Activated T-cell treated with anti-CD3 and anti-CD28 coated beads for 24 hours (primary cell): Measurements from ENCODE around the gene MAGI1.

Experiments
- DNase-seq: peaks from one replicate; pipeline ENCODE4 v3.0.0-alpha.2; 2020; ENCODE audit warnings: low read depth

Gene MAGI1

DNA sequence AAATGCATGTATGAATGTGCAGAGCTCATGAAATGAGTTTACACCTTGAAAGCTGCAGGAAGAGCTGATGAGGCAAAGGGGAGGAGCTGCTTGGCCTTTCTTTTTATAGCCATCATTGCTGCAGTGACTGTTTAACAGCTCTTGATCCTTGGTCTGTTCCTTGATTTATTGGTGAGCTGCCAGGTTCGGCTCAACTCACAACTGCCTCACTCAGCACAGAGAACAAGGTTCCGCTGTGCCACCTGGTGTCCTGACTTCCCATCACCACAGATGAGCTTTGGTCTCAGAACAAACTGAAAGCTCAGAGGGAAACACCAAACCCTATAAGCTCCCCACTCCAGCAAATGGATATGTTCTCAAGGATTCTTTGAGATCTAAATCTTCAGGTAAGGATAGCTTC is 626.1 kb downstream of the MAGI1 start:
- no peak for DNase-seq

DNA sequence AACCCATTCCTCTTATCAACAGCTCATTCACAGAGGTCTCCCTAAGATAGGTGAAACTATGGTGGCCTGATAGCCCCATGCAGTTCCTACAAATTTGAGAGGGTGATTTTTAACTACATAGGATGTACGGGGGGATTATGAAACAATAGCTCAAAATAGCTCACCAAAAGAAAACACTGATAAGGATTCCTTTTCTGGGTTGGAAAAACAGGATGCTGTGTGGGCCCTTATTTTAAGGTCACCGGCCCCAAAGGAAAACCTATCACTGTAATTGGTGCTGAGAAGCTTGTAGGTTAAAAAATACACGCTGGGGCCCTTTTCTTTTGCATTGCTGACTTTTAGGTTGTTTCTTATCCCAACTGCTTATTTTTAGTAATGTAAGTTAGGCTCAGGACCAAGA is 627.4 kb downstream of the MAGI1 start:
- DNase-seq, result no peak

DNA sequence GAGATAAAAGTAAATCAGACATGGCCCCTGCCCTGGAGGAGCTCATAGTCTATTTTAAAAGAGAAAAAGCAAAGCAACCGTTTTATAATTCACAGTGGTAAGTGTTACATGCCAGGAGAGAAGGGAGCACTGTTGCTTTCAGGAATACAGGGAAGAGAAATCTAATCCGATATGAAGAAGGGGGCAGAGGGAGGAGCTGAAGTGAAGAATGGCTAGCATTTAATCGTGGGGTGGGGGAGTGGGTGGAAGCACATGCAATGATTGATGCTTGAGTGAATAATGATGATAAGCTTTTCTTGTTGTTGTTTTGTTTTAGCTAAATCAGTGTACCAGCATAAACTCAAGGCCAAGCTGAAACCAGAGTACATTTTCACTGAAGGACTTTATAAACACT is 629.5 kb downstream of the MAGI1 start:
- no peak for DNase-seq

DNA sequence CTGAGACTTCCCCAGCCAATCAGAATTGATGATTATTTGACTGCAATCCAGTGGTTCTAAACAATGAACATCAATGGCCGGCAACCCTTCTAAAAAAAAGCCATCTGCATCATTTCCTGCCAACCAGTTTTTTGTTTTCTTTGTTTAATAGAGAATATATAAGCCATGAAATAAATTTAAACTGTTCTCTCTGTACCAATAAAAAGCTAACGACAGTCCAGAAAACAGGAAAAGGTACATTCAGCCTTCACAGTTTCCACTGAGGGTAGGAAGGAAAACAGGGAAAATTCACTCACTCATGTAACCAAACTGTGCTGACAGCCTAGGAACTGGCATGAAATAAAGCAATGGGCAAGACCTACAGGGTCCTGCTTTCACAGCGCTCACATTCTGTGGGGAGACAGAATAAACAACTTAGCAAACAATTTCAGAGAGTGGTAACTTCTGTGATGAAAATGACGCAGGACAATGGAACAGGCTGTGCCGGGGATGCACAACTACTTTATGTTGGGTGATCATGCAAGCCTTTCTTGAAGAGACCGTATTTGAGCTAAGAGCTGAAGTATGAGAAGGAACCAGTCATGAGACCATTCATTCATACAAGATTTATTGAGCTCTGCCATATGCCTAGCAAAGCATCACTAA is 630.1 kb downstream of the MAGI1 start:
- no peak for DNase-seq

DNA sequence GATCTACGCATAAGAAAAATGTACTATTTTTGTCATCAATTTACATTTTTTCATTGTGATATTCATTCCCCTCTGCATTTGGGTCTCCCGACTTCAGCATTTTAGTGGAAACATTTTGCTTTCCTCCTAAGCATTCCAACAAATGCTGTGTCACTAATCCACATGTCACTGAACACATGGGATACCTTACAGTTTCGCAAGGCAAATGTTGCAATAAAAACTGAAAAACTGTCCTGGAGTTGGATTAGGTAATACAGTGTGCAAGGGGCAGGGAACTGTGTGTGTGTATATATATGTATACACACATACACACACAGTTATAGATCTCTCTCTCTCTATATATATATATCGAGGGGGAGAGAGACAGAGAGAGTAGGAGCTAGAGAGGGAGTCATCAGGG is 632.2 kb downstream of the MAGI1 start:
- DNase-seq, result no peak

DNA sequence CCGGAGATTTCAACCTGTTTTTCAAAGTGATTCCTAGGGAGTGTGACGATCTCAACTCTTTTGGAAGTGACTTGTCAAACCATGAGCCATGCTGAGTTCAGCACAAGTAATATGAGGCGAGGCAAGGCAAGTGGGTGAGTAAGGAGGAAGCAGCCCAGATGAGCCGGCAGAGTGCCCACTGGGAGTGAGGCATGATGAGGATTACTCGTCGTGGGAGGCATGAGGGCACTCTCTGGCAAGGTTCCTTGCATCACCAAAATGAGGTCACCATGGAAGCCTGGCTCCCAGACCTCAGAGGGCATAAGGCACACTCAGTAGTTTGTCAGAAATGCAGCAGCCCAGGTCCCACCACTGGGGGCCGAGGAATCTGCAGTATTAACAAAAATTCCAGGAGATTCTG is 636.1 kb downstream of the MAGI1 start:
- no peak for DNase-seq

DNA sequence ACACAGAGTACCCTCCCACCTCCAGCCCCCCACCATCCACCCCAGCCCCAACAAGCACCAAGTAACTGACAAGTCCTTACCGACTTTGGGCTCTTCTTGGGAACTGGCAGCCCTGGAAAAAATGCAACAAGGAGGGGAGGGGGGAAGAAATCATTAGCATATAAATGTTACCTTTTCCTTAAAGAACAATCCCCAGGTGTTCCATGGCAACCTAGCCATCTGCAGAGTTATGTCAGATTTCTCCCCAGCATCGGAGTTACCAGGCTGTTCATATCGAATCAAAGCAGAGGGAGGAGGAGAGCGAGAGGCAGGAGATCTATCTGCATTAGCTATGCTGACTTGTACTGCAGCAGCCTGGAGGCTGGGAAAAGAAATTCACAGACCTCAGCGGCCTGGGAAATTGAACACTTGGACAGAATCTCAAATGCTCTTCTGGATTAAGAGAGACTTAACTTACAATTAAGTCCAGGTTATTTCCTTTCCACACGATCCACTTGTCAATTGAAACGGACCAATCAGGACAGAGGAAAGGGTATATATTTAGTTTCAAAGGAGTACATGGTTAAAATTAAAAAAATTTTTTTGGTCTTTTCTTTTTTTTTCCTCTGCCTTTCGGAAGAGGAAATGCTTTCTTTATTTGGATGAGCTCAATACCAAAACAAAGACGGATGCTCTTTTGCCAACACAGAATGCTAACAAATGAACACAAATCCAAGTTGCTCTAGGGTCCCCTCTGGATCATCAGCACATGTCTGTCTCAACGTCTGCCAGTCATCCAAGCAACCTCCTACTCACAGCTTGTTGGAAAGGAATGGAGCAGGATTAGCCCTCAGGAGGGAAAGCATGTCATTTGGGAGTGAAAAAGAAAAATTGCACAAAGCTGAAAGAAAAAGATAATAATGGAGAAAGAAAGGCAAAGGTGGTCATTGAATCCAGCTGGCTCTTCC is 637.1 kb downstream of the MAGI1 start:
- DNase-seq, result no peak

DNA sequence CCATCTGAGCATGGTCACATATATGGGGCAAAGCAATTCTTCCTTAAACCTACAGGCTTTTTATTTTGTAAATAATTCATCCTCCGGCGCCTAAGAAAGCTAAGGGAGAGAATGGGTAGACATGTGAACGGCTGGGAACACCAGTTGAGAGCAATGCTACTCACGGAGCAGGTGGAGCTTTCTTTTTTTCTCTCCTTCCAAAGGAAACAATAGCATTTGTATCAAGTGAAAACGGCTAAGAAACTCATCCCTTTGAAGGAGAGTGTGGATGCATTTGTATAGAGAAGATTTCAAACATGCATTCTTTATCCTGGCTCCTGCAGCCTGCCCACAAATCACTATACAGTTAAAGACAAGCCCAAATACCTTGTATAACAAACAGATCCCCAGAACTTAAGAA is 637.8 kb downstream of the MAGI1 start:
- DNase-seq, result no peak

DNA sequence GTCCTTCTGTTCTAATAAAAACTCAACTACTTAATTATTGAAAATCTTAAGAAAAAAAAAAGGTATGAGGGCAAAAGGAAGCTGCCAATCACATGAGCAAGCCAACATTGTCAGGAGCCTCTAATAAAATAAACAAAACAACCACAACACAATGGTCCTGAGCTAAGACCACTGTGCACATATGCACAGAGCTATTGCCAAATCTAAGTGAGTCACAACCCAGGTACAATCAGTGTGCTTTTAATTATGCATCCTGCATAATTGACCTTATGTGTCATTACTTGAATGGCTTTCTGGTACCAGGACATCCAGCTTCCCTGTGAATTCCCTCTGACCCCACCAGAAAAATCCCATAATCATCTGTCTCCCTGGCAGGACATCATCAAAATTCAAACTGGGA is 639.8 kb downstream of the MAGI1 start:
- DNase-seq, result no peak

DNA sequence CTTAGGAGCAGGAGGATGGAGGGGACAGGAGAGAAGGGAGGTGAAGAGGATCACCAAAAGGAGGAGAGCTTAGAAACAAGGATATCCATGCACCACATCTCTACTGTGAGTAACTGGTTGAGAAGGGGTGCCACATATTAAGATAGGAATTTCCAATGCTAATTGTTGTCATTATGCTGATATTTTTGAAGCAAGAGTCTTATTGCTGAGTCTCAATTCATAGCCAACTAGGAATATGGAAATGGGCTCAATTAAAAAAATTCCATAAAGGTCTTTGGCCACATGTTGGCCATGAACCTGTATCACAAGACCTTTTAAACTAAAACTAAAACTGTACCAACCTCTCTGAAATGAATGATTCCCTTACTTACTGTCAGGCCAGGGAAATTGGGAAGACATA is 642.6 kb downstream of the MAGI1 start:
- DNase-seq, result no peak

DNA sequence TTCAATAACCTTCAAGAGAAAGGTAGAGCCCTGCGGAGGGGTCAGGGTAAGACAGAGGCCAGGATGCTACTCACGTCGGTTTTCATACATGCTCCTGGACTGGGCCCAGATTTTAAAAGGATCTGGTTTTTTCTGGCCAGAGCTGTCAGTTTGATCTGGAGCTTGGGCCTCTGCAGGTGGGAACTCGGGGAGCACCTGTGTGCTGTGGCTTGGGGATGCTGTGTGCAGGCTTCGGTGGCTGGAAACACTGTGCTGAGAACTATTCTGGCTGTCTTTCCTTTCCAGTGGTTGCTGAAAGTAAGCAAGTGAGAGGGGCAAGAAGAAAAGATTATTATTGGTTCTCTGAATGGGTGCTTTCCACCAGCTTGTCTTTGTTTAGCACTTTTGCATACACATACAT is 647.6 kb downstream of the MAGI1 start:
- DNase-seq, result no peak

DNA sequence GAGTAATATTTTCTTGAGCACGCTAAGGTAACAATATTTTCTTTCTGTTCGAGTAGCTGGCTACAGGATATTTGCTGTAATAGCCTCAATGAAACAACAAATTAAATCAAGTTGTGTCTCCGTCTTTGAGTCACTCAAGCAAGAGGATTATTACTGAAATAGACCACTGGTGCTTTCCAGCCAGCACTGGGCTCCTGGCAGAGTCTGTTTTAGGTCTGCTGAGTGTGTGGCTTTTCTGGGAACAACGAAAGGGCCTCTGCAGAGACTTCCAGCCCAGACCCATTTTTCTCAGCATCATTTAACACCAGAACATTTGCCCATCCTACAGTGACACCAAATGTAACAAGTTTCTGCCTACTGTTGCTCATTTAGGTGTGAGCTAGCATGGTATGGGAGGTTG is 652.9 kb downstream of the MAGI1 start:
- no peak for DNase-seq

DNA sequence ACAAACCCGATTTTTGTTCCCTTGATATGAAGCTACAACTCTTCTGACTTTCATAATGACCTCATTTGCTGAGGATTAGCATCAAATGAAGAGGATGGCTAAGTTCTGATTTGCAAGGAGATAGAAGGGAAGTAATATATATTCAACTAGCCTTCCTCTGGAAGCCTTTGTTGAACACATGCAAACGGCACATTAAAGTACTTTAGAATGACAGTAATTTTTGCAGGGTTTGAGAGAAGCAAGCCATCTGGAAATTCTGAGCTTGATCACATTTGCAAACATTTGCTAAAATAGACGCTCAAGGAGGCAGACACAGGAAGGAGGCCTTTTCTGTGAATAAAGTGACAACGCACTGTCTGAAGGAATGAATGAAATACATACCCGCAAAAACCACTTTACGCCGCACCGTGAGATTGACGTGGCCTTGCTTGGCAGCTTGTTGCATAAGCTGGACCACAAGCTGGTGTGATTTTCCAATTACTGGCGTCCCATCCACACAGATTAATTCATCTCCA is 657.2 kb downstream of the MAGI1 start:
- DNase-seq, result no peak

DNA sequence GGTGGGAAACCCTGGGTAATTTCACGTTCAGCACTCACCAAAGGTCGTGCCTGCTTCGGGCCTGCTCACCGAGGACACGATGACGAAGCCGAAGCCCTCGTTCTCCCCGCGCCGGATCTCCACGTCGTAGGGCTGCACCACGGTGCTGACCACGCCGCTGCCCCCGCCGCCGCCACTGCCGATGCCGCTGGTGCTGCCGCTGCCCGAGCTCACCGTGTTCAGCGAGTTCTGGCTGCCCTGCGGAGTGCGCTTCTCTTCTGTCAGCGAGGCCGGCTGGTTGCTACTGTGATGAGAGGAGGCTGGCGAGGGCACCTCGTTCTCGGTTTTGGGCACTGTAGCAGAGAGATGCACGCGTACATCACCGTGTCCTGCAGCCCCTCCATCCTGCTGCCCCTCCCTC is 659.5 kb downstream of the MAGI1 start:
- DNase-seq, result no peak

DNA sequence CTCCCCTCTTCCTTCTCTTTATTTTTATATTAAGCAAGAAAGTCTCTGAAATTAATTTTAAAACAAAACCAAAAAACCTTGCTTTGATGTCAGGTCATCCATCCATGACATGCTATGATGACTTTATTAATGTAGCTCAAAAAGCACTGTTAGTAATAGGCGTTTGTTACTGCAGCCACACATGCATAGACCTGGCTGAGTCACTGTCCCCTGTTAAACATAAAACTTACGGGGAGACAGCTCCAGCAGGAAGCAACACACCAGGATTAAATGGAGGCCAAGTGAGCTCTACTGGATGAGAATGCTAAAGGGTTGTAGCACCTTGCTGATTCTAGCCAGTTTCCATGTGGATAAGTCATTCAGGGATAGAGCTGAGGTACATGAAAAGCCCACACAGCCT is 661.1 kb downstream of the MAGI1 start:
- DNase-seq, result no peak

DNA sequence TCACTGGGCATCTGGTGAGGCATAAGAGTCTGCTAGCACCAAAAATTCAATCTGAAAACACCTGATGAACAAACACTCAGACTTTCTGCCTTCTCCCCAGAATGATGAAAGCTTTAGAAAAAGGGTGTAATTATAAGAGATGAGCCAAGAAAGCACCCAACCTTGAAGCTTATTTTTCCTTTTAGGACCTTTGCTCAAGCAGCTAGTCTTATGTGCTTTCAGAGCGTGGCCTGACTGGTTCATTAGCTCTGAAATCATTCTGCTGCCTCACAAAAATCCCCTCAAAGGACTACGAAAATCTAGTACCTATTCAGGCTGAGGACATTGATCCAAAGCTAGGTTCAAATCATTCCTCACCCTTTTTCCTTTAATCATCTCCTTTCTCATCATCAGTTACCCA is 662.3 kb downstream of the MAGI1 start:
- DNase-seq, result no peak

DNA sequence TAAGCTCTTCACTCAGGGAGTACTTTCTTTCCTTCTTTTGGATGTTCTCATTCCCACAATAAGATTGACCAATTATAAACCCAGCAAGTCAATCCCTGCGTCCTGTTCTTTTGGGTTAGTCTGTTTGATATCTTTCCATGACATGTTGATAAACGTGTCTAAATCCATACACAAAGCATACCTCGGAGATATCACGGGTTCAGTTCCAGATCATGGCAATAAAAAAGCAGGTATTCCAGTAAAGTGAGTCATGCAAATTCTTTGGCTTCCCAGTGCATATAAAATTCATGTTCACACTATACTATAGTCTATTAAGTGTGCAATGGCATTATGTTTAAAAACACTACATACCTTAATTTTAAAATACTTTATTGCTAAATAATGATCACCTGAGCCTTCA is 667.7 kb downstream of the MAGI1 start:
- no peak for DNase-seq

DNA sequence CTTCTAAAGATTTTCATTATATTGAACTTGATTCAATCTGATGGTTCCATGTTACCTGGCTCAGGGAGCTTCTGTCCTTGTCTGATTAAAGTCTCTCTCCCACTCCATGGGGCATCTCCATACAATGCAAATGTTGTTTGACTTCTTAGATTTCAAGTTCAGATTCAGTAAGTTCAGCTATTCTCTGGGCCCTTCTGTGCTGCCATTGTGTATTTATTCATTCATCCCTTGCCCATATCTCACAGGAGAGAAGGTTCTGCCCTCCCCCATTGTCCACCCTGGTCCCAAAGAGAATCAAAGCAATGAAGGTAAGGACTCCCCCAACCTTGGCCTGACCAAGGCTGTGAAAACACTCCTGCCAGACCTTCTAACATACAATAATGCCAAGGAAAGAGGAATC is 669.9 kb downstream of the MAGI1 start:
- DNase-seq, result no peak

DNA sequence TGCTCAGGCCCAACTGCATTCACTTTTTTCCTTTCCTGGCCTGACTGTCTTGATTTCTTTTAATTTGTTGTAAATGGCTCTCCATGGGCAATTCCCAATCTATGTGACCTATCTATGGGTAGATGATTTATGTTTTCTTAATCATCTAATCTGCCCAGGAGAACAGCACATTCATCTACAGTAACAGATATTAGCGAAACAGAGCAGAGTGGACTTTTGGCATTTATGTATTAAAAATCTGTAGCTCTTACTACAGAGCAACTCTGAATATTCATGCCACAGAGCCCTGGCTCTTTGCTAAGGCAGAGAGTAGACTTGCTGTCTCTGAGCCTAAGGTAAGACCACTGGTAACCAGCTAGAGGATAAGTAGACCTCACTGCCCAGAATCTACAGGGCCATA is 676.0 kb downstream of the MAGI1 start:
- DNase-seq, result no peak

DNA sequence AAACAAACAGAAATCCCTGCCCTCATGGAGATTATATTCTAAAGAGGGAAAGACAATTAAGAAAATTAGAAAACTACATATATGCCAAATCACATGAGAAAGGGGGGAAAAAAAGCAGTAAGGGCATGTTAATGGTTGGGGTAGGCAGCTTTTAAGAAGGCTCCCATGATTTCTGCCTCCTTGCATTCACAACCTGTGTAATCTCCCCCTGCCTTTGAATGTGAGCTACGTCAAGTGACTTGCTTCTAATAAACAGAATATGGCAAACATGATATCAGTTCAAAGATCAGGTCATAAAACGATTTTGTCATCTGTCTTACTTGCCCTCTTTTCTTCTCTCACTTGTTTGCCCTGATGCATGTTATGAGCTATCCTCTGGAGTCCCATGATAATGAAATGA is 677.3 kb downstream of the MAGI1 start:
- no peak for DNase-seq

DNA sequence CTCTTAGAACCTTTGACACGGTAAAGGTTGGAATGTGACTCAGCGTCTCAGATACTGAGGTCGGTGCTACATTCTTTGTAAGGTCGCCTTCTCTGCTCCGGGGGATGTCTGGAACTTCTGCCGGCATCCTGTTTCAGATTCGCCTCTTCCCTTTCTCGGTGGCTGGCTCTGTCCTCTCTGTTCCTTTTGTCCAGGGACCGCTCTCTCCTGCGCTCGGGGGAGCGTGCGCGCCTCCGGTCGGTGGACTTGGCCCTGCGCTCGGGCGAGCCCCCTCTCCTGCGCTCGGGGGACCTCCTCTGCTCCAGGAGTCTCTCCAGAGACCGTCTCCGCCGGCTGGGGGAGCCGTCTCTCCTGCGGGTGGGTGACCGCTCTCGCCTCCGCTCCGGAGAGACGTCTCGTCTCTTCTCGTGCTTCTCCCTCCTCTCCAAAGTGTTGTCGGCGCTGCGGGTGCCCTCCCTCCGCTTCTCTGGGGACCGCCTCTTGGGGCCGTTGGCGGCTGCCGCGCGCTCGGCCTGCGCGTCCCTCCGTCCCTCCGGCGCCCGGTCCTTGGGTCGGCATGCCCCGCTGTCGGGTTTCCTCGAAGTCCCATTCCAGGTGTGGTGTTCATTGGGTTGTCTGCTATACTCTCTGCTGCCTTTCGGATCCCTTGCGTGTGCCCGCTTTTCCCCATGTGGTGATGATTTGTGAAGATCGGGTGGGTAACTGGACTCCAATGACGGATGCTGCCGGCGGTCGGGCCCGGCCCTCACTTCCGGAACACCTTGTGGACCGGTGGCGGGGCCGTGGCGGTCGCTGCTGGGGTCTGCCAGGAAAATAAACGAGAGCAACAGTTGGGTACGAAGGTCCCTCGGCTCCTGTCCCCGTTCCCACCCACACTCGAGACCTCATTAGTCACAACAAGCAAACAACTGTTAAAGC is 682.1 kb downstream of the MAGI1 start:
- DNase-seq, result no peak

DNA sequence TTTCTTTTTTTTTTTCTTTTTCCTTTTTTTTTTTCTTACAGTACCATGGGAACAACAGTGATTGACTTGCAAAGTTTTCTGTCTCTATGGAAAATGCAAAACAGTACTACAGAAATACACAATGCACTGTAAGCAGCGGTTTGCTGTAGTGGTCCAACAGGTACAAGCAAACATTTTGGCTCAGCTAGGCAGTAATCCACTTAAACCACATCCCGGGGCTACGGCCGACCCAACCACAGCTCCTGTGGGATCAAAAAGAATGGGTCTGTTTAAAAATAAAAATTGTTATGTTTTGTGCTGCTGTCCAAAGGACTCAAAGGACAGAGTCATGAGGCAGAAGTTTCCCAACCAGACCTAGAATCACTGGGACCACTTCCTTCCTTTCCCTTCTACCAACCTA is 683.8 kb downstream of the MAGI1 start:
- no peak for DNase-seq
